Ishikawa (cell line): Measurements from ENCODE around the gene CNN2.

Experiments
- CEBPB ChIP-seq: IDR thresholded peaks from 2 replicates; pipeline ENCODE4 v1.6.1; 2012
- EGR1 ChIP-seq: IDR thresholded peaks from 2 replicates; pipeline ENCODE4 v1.6.1; 2012
- EP300 ChIP-seq: IDR thresholded peaks from 2 replicates; pipeline ENCODE4 v1.6.1; 2012; ENCODE audit warnings: borderline replicate concordance
- MAX ChIP-seq: IDR thresholded peaks from 2 replicates; pipeline ENCODE4 v1.6.1; 2012
- RAD21 ChIP-seq: IDR thresholded peaks from 2 replicates; pipeline ENCODE4 v1.6.1; 2012; ENCODE audit warnings: low read depth
- REST ChIP-seq: IDR thresholded peaks from 2 replicates; pipeline ENCODE4 v1.6.1; 2012; ENCODE audit warnings: low read depth, mild to moderate bottlenecking
- TAF1 ChIP-seq: IDR thresholded peaks from 2 replicates; pipeline ENCODE4 v1.6.1; 2012; ENCODE audit warnings: low read depth, mild to moderate bottlenecking
- TCF12 ChIP-seq: IDR thresholded peaks from 2 replicates; pipeline ENCODE4 v1.6.1; 2012; ENCODE audit warnings: low read depth
- USF1 ChIP-seq: IDR thresholded peaks from 2 replicates; pipeline ENCODE4 v1.6.1; 2012
- YY1 ChIP-seq: IDR thresholded peaks from 2 replicates; pipeline ENCODE4 v1.6.1; 2012; ENCODE audit warnings: low read depth

- TF ChIP-seq YY1 (0 out of 2 replicates have a peak, but pooled peaks have one; percentile 33), MAX (peak; percentile 13; the same call in 1 of the 2 replicates), TCF12 (peak; percentile 77), EP300 (peak; percentile 68), CEBPB (no peak; the same call in 1 of the 2 replicates), EGR1 (no peak), TAF1 (no peak; the same call in 1 of the 2 replicates), REST (no peak), RAD21 (no peak), USF1 (no peak)
Observed at GRCh38 chr19:1028062-1028926, 1.9 kb downstream of the CNN2 start.
